MM.1S (cell line): ENCODE measurements around the gene TENM4.

Experiments used
- EZH2 ChIP-seq: fragments of 300-600 bp; sonication (generic); optimal IDR thresholded peaks from 2 replicates; pipeline ENCODE3; 2017; ENCODE audit warnings: low read depth, mild to moderate bottlenecking, antibody characterized with exemption, low read length, mixed read lengths
- EZH2phosphoT487 ChIP-seq: fragments of 300-600 bp; sonication (generic); IDR thresholded peaks from 2 replicates; pipeline ENCODE4 v1.6.1; 2018; ENCODE audit warnings: antibody characterized with exemption, low read length
- TF ChIP-seq, protein P1 (sequence below): fragments of 300-600 bp; sonication (generic); IDR thresholded peaks from 2 replicates; pipeline ENCODE4 v1.5.1; 2016; ENCODE audit warnings: antibody characterized with exemption, low read length, mixed read lengths

DNA sequence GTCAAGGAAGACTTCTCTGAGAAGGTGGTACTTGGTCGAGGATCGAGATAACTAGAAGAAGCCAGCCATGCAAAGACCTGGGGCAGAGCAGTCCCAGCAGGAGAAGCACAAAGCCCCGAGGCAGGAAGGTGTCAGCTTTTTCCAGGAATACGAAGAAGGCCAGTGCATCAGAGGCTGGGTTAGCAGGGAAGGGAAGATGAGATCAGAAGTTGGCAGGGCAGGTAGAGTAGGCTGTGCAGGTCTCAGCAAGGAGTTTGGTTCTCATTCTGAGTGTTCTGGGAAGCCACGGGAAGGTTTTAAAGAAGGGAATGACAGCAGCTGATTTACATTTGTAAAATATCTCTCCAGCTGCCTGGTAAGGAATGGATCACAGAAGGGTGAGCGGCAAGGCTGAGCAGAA, 111.3 kb downstream of the TENM4 start:
- TF ChIP-seq, protein P1, sequence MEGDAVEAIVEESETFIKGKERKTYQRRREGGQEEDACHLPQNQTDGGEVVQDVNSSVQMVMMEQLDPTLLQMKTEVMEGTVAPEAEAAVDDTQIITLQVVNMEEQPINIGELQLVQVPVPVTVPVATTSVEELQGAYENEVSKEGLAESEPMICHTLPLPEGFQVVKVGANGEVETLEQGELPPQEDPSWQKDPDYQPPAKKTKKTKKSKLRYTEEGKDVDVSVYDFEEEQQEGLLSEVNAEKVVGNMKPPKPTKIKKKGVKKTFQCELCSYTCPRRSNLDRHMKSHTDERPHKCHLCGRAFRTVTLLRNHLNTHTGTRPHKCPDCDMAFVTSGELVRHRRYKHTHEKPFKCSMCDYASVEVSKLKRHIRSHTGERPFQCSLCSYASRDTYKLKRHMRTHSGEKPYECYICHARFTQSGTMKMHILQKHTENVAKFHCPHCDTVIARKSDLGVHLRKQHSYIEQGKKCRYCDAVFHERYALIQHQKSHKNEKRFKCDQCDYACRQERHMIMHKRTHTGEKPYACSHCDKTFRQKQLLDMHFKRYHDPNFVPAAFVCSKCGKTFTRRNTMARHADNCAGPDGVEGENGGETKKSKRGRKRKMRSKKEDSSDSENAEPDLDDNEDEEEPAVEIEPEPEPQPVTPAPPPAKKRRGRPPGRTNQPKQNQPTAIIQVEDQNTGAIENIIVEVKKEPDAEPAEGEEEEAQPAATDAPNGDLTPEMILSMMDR = no peak
- TF ChIP-seq EZH2 (no peak), EZH2phosphoT487 (no peak)
